ENCODE data around the gene GPC6.

Gene GPC6

GRCh38 chr13:93231867-93232266 is 5.3 kb downstream of the GPC6 start:
- no peak for DNase-seq

GRCh38 chr13:93233997-93234416 is 7.4 kb downstream of the GPC6 start:
- no peak for DNase-seq

GRCh38 chr13:93234459-93234858 is 7.9 kb downstream of the GPC6 start:
- DNase-seq = no peak

DNA sequence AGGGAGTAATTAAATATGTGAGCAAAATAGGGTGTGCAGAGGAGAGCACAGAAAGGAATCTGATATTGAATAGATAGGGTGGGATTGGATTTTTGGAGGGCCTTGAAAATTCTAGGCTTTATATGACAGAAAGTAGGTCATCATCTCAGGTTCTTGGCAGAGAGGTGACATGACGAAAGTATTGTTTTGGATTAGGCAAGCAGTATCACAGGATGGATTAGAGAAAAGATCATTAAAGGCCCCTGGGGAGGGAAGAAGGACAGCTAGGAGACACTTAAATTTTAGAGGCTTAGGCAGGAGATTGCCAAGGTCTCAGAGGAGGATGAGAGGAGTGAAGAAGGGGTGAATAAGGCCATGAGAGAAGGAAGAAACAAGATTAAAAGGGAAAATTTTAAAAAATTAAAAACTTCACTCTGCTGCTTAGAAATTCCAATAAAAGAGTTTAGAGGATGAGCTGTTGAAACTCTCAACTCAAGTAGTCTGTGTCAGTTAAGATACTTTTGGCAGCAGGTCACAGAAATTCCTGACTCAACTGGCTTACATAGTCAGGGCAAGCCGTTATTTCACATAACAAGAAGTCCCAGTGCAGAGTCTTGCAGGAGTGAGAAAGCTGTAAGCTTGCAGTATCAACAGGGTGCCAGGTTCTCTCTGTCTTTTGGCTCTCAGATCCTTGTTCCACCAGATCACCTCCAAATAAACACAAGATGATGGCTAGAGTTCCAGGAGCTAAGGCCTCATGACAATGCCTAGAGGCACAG is 8.8 kb downstream of the GPC6 start:
- DNase-seq = no peak

GRCh38 chr13:93238711-93239110 is 12.1 kb downstream of the GPC6 start:
- no peak for DNase-seq

DNA sequence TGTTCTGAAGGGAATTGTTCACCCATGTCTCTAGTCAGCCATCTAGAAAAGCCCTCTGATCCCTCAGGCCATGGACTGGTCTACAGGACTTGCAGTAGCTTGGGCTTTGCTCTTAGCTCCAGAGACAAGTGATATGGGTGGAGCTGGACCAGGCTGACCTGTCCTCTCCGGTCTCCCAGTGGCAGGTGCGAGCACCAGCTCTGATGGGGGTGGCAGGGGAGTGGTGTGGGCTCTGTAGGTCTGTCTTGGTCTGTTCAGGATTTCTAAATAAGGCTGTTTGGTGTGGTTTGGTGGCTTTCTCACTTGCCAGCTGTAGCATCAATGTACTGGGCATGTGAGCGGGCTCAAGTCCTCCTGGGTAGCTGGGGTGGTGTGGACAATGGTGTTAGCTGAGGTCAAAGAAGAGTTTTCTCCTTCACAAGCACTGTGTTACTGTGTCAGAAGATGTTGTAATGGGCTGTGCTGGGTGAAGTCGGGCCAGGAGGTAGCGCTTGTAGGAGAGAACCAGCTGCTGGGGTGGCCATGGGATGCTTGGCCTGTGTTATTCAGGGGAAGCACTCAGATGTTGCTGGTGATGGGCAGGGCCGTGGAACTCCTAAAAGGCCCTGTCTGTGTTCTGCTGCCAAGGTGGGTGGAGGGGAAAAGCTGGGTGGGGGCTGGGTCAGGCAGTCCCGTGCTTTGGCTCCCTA is 16.9 kb downstream of the GPC6 start:
- DNase-seq = no peak

GRCh38 chr13:93244141-93244917 is 17.7 kb downstream of the GPC6 start:
- DNase-seq = no peak

DNA sequence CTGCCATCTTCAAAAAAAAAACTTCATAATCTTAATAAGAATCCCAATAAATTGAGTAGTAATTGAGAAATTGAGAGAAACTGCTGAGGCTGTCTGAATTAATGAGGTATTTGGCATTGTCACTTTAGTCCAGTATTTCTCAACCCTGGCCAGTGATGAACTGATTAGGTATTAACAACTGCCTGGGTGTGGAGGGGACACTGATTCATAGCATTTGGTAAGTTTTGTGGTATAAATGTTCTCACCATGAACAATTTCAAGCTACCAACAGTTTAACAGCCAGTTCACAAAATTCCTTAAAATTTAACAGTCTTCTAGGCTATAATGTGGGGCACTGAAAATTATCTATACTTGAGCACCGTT is 18.3 kb downstream of the GPC6 start:
- no peak for DNase-seq

- no peak for DNase-seq
Measured at GRCh38 chr13:93246069-93246468, 19.5 kb downstream of the GPC6 start.

- no peak for DNase-seq
Measured at GRCh38 chr13:93248627-93249047, 22.0 kb downstream of the GPC6 start.

- DNase-seq = no peak
Measured at GRCh38 chr13:93249364-93250306, 23.0 kb downstream of the GPC6 start.

DNA sequence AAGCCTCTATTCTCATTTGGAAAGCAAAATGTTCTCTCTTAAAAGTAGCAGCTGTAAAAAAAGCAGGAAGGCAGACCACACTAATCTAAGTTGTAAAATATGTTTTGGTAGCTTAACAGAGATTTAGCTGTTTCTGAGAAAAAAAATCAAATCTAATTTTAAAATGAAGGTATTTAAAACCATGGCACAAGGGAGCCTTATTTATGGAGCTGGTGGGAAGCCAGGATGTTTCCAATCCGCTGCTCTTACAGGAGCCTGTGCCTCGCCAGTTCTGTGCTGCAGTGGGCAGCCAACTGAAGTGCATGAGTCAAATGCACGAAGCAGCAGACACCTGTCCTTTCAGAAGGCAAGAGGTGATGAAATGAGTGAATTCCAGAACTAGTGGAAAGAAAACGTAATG is 28.2 kb downstream of the GPC6 start:
- no peak for DNase-seq

DNA sequence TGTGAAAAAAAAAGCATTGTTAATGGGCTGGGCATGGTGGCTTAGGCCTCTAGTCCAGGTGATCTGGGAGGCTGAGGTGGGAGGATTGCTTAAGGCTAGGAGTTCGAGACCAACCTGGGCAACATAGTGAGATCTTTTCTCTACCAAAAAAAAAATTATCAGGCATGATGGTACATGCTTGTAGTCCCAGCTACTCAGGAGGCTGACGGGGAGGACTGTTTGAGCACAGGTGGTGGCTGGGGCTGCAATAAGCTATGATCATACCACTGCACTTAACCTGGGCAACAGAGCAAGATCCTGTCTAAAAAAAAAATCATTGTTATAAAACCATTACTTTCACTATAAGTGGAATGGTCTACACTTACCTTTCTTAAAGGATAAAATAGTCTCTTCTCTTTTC is 30.4 kb downstream of the GPC6 start:
- no peak for DNase-seq

DNA sequence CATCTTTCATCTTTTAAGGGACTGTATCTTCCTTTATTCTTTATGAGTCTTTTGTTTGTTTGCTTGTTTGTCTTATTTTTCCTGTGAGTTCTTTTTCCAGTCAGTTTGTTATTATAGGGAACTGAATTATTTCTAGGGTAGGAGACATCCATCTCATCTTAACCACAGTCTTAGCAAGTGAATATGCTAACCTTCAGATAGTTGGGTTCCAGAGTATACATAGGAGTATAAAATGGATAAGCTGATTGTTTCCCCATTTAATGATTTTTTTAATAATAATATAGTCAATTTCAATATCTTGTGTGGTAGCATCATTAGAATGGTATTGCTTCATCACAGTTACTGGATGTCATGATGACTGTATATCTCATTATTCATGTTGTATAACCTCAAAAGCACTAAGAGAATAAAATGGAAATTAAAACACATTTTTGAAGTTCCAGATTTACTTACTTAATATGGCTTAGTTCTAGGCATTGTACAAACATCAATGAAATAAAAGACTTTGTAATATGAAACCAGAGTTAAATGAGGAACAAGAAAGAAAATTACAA is 33.0 kb downstream of the GPC6 start:
- DNase-seq = no peak

GRCh38 chr13:93260591-93260990 is 34.0 kb downstream of the GPC6 start:
- no peak for DNase-seq

DNA sequence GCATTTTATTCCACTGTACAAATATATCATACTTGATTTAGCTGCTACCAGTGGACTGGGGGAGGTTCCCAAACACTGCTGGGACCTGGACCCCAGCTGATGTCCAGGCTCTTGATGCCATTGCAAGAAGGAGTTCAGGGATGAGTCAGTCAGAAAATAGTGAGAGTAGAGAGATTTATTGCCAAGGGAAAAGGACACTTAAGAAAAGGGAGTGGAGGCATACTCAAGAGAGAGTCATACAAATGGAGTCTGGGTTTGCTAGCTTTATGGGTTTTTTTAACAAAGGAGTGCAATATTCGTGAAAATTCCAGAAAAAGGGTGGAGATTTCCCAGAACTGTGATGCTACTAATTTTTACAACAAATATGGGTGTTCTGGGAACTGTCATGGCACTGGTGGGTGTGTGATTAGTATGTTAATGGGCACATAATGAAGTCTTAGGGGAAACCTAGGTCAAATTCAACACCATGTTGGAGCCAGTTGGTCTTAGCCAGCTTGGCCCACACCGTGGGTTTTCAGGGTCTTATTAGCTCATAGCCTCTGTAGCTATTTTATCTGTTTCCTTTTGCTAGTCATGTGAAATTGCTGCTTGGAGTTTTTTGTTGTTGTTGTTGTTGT is 36.2 kb downstream of the GPC6 start:
- no peak for DNase-seq

DNA sequence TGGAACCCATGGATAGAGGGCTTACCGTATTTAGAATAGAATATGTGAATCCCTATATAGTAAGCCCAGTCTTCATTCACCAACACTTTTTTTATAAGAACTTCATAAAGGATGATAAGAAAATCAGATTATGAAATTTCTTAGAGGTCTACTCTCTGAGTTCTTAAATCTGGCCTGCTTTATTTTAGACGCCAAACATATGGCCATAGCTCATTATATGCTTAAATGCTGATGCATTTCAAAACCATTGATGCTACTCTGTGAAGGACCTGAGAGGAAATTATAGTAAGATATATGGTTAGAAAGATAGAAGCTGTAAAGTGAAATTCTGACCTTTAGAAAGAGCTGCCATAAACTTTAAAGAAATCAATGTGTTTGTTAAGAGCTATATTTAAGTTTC is 38.3 kb downstream of the GPC6 start:
- DNase-seq = no peak

DNA sequence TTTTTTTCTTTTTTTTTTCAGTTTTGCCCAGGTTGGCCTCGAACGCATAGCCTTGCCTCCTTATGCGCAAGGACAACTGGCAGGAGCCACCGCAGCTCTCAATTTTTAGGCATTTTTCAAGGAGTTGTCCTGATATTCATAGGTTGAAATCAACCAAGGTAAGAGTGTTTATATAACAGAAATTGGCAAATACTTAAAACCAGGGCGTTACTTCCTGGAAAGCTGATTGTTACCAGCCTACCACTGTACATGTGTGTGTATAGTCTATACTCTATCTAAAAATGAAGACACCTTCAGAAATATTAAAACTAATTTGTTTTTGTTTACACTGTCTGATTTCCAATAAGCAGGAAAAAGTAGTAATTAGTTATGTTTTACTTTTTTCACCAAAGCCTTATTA is 39.2 kb downstream of the GPC6 start:
- no peak for DNase-seq

GRCh38 chr13:93266681-93267080 is 40.1 kb downstream of the GPC6 start:
- DNase-seq = no peak

DNA sequence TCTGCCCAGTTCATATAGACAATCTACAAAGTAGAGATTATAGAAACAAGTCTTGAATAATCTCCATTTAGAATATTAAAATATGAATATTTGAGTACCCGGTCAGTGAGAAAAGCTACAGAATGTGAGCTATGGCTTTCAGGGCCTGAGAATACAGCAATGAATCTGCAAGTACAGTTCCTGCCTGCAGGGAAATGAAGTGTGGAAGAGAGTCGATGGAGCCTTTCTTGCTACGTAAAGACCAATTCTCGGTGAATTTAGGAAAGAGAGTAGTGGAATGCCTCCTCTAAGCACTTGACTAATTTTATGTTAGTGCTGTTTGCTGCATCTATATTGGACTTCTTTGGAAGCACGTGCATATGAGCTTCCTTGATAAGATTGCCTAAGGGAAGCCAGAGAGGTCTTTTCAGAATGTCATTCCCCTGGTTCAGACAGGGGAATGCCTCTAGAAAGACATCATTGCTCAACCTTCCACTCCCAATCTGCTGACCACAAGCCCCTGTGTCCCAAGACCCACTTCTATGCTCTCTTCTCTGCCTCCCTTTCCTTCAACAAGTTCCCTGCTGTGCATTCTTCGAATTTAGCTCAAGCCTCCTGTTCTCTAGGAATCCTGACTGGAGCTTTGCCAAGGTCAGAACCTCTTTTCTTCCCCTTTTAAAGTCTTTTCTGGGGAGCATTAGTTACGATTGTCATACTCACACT is 41.9 kb downstream of the GPC6 start:
- DNase-seq = no peak

Measured in effector CD8-positive, alpha-beta T cell (primary cell).